GM21576 (cell line): ENCODE results near the gene DGCR6L.
"Not testable (repeated sequence)": the region's sequence is repeated elsewhere in the genome, so short reads cannot be mapped to it uniquely, and the experiment has no call there.

ENCODE experiments used
- ATAC-seq: cut with Tn5 transposase; IDR thresholded peaks from one replicate; pipeline ENCODE4 v1.9.1; 2021; ENCODE audit warnings: mild to moderate bottlenecking, moderate library complexity; ENCODE audit not compliant: unreplicated experiment

DGCR6L gene

DNA sequence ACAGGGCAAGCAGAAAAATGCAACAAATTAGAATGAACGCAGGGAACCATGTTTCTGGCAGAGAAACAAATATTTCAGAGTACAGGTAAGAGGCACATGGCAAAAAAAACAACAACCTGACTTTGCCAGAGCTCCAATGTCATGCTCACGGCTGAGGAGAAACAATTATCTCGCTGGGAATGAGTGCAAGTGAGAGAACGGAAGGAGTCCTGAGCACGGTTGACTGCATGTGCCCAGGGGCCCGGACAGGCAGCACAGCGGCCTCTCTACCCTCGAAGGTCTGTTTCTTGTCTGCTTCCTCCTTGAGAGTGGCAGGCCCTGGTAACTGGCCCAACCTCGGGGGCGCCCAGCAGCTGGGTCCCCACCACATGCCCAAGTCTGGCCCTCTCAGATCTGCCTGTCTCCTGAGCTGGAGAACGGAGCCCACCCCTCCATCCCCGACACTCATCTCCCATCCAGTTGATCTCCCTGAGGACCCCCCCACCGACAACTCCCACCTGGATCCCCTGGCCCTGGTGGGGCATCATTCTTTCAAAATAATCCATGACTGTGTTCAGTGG, 27.1 kb downstream of the DGCR6L start:
- ATAC-seq, result no peak

DNA sequence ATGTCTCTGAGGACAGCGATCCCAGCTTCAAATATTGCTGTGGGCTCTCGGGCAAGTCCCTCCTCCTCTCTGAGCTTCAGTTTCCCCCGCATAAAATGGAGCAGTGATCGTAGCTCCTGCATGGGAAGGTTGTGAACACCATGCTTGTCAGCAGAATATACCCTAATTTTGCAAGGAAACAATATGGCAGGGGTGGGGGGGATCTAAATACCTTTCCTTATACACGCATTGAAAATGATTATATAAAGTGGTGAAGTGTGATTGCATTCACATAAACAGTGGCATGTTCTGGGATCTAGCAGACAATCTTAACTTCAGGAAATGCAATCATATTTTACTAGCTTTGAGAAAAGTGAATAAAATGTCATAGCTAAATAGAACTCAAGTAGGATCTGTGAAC, 27.8 kb downstream of the DGCR6L start:
- no peak for ATAC-seq

DNA sequence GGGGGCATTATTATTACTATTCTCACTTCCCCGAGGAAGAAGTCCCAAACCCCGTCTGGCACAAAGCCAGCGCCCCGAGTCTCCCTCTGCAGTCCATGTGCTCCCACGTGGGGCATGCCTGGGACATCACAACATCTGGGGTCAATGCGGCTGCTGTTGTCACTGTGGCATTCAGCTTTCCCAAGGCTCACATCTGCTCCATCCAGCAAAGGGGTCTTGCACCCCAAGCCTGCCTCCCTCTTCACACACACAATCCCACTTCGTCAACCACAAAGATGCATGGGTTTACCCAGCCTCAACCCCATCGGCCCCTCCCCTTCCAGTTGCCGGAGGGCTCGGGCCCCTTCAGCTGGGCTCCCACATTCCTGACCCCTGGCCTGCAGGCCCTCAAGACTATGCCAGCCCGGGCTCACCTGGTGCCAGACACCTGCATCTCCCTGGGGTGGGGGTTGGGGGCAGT, 28.2 kb downstream of the DGCR6L start:
- ATAC-seq, result no peak

GRCh38 chr22:20291249-20291586, 28.6 kb downstream of the DGCR6L start:
- ATAC-seq, result no peak

DNA sequence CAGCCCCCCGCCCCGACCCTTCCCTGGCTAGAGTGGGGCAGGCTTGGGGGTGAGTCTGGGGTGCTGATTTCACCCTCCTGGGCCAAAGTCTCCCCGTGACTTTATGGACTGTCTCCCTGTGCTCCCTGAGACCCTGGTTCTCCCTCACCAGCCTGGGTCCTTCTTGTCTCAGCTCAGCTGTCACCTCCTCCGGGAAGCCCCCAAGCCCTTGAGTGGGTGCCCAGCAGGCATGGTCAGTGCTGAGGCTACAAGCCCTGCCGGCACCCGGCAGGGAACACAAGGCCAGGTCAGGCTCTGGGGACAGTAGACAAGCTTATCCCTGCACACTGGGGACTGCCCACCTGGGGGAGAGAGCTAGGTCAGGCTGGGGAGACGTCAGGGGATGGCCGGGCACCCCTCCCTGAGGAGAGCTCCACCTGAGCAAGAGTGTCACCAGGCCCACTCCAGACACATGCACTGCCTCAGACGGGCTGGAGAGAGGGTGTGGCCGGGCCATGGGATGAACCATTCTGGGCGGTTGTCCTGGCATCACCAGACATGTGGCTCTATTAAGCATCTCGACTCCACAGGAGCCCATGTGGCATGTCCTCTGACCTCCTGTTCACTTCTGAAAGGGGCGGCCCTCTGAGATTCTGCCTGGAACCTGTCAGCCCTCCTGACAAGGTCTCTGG, 29.1 kb downstream of the DGCR6L start:
- ATAC-seq, result no peak

GRCh38 chr22:20290045-20290392, 29.8 kb downstream of the DGCR6L start:
- no peak for ATAC-seq

GRCh38 chr22:20289182-20290044, 30.4 kb downstream of the DGCR6L start:
- ATAC-seq, result not testable (repeated sequence)

DNA sequence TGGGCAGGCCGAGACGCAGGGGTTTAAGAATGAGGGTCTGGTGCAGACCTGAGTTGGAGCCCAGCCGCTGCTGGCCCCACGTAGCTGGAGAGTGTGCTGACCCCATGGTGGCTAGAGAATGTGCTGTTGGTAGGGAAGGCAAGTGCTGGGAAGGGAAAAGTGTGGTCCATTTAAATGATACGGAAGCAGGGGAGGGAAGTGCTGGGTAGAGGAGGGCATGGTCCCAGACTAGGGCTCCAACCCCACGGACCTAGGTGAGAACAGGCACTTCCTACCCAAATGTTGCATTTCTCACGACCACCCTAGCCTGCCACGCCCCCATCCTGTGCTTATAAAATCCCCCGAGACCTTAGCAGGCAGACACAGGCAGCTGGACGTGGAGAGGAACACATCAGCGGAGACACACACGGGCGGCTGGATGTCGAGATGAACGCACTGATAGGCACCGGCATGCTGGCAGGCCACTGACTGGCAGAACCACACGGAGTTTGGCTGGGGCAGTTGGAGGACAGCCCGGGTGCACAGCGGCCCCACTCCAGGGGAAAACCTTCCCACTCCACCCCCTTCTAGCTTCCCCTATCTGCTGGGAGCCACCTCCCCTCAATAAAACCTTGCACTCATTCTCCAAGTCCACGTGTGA, 33.0 kb downstream of the DGCR6L start:
- ATAC-seq, result not testable (repeated sequence)

DNA sequence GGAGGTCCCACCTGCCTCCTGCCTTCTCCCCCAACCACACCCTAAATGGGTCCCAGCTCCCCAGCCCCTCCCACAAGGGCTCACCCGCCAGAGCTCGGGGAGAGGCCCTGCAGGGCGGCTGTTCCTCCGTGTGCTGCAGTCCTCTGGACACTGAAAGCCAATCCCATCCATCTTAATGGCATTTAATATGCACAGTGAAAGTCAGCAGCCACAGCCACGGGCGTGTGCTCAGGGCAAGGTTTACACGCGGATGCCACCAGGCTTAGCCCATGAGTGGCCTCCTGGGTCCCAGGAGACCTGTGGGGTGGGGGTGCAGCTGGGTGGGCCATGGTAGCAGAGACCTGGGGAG, 33.6 kb downstream of the DGCR6L start:
- not testable (repeated sequence) for ATAC-seq

DNA sequence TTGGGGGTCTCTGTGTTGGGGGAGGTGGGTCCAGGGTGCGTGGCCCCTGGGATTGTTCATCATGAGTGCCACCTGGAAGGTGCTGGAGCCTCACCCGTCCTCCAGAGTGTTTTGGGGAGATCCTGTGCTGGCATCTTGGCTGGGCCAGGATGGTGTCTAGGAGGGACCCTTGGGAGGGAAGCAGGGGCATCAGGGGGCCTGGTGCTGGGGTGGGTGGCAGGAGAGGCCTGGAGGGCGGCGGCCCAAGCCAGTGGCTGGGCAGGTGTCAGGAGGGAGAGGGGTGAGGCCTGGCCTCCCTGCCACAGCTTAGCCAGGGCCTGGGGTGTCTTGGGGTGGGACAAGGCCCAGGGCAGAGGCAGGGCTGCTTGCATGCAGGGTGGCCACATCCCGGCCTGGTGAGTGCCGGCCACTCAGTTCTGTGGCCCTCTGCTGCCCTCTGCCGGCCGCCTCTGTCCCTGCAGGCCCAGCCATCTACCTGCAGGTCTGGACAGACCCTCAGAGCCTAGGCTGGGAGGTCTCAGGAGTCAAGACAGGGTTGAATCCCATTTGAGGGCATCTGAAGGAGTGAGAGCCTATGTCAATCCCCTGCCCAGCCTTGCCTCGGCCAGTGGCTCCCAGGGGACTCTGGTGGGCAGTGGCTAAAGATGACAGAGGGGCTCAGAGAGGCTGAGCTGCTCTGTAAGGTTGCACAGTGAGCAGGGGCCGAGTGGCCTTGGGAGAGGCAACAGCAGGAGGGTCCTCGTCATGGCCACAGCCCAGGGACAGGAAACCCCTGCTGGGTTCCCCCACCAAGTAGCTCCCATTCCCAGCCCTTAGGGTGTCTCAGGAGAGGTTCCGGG, 34.2 kb downstream of the DGCR6L start:
- ATAC-seq, result not testable (repeated sequence)

DNA sequence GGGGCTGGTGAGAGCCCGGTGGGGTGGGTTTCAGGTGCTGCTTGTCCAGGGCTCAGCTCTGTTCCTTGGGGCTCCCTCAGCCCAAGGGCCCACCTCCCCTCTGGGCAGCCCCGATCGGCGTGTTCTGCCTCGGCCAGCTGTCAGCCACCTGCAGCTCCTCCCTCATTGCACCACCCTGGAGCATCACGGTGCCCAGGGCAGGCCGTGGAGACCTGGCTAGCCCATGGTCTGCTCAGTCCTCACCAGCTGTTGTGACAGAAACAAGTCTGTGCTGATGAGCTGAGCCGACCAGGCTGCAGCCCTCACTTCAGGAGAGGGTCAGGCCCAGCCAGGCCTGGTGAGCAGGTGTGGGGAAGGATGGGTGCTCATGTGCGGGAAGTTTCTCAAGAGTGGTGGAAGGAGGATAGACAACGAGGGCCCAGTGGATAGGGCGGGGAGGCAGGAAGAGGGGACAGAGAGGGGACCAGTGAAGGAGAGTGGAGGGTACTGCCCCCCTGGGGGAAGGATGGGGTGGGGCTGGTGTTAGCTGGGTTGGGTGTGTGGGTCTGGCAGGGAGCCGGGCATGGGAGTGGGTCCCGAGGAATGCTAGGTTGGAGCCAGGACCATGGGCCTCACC, 35.3 kb downstream of the DGCR6L start:
- ATAC-seq, result no peak

- no peak for ATAC-seq
Observed at GRCh38 chr22:20283674-20284066, 36.2 kb downstream of the DGCR6L start.

DNA sequence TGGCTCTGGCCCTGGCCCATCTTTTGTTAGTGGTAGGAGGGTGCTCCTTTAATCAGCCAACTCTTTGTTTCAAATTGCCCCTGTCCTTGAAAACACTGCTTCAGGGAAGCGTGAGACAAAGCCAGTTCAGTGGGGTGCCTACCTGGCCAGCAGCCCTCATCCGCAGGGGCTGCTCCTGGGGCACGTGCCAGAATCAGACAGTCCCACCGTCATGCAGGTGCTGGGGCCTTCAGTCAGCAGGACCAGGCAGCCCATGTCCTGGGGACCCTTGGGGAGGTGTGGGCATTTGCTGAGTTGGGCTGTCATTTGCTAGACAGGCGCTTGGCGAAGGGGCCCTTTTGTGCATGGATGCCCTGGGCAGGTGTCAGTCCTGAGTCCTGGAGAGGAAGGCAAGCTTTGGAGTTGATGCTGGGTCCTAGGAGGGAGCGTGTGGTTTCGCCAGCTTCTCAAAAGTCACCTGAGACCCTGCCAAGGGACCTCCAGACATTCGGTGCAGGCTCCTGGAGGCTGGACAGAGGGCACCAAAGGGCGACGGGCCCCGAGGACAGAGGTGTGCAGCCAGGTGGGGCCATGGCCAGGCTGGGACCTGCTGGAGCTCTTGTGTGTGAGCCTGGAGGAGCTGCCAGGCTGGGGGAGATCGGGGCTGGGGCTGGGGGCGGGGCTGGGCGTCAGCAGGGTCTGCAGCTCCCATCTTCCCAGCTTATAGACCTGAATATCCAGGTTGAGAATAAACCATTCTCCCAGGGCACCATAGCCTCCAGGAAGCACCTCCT, 36.8 kb downstream of the DGCR6L start:
- no peak for ATAC-seq

DNA sequence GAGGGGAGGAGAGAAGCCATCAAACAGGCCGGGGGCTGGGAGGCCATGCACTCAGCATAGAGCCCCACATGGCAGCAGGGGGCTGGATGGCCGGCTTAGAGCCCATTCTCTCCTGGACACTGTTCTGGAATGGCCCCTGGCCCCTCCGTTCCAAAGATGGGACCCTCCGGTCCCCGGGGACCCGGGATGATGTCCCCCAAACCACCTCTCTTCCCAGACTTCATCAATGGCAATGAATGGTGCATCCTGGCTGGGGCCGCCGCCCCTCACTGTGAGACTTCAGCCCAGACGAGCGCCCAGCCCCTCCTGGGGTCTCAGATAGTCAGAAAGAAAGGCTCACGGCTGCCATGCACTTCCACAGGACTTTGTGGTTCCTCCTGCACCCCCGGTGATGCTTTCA, 38.0 kb downstream of the DGCR6L start:
- no peak for ATAC-seq

- ATAC-seq, result not testable (repeated sequence)
Observed at GRCh38 chr22:20281473-20281872, 38.4 kb downstream of the DGCR6L start.

DNA sequence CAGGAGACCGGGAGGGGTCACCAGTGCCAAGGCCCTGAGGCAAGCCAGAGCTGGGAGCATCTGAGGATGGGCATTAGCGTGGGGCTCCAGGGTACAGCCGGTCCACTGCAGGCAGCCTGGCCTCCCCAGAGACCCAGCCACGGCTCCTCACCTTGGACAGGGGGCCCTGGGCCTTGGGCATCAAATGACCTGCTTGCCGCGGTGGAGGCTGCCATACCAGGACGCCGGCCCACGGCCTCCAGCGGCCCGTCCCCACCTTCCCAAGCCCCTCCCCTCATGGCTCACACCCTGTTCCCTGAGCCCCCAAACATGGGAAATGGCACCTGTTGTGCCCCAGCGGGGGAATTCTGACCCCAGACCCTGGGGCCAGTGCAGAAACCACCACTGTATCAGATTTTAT, 39.0 kb downstream of the DGCR6L start:
- ATAC-seq, result no peak

GRCh38 chr22:20280163-20280562, 39.7 kb downstream of the DGCR6L start:
- ATAC-seq, result not testable (repeated sequence)

- ATAC-seq, result no peak
Observed at GRCh38 chr22:20279662-20280134, 40.2 kb downstream of the DGCR6L start.

- ATAC-seq, result not testable (repeated sequence)
Observed at GRCh38 chr22:20278726-20279490, 41.0 kb downstream of the DGCR6L start.
